ENCODE measurements around the gene PRPH.
"Not testable (repeated sequence)": the region's sequence is repeated elsewhere in the genome, so short reads cannot be mapped to it uniquely, and the experiment has no call there.

The PRPH gene

DNA sequence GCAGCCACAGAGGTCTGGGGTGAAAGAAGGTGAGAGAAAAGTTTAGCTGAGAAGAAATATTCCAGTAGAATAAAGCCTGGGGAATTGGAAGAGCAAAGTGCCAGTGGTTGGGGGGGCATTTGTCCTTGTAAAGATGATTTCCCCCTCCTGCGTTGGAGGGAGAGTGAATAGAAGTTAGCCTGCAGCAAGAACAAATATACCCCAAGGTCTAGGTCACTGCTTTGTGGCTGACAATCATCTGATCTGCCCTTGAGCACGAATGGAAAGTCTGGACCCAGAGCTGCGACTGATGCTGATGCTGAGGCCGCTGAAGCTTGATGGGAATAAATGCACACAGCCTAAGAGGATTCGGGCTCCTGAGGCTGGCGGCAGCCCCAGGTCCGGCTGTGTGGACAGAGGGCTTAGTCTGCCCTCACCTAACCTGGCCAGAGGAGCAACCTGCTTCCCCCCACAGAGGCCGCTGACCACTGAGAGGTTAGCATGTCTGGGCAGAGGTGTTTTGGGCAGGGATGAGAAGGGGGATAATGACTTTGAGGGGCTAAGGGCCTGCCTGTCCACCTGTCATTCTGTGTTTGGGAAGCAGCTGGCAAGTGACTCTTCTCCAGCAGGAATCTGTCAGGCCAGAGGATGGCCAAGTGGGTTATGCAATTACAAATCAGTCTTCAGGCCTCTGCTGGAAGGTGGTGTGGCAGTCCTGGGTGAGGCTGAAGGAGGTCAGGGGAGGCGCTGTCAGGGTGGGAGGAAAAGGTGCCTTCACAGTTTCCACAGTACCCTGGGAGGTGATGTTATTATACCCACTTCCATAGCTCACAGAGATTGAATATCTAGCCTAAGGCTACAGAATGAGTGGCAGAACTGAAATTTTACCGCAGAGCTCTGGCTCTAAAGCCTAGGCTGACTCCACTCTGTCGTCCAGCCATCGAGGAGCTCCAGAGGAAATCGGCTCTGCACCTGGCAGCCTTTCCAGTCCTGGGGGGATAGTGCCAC lies 18.4 kb upstream of the PRPH start:
- no peak for DNase-seq (ENCODE audit: low read depth in 2 of 2)

DNA sequence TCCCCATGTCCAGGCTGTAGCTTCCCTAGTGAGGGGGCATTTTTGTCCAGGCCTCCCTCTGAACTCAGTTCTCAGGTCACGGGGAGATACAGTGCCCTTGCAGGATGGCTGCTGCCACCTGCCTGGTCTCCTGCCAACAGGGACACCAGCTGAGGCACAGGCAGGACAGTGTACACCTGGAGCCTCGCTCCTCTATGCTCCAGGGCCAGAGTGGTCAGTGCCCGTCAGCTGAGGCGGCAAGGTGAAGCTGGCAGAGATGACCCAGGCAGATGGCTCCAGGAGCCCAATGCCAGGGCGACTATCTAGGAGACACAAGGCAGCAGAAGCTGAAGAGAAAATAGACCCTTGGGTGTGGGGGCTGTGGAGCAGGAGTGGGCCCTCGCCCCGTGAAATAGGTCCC lies 17.5 kb upstream of the PRPH start:
- no peak for DNase-seq (ENCODE audit: low read depth in 2 of 2)

DNA sequence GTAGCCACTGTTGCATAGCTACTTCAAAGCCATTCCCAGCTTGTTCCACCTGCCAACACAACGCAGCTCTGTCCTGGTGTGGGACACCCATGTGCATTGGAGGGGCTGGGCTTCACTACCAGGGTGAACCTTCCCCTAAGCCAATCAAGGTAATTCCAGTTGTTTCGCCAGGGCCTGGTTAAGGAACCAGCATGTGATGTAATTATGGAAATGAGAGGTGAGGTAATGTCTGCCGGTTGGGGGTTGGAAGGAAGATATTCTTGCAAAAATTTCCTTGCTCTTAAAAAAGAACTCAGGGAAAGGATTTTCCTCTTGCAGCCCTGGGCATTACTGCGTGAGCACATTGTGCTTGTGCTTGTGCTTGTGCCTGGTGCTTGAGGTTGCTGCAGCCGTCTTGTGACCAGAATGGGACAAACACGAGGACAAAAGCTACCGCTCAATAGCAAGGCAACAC lies 15.2 kb upstream of the PRPH start:
- no peak for DNase-seq (ENCODE audit: low read depth in 2 of 2)

DNA sequence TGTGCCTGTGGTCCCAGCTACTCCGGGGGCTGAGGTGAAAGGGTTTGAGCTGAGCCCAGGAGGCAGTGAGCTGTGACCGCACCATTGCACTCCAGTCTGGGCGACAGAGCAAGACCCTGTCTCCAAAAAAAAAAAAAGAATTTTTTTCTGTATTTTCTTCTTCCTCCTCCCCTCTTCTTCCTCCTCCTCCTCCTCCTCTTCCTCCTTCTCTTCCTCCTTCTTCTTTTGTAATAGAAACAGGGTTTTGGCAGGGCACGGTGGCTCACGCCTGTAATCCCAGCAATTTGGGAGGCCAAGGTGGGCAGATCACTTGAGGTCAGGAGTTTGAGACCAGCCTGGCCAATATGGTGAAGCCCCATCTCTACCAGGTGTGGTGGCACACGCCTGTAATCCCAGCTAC lies 14.4 kb upstream of the PRPH start:
- DNase-seq (ENCODE audit: low read depth in 2 of 2) = not testable (repeated sequence)

DNA sequence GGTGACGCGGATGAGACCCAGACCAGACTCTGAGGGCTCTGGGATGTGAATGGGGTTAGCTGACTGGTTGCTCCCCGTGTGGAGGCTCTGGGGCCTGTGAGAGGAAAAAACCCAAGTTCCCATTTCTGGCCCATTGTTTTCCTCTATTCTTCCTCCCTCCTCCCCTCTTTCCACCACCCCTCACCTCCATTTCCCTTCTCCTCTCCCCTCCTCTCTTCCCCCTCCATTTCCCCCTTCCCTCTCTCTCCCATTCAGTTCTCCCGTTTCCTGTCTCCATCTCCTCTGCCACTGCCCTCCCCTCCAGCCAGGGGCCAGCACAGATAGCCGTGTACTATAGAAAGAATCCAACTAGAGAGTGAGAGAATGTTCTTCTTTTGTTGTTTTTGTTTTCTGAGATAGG lies 12.6 kb upstream of the PRPH start:
- no peak for DNase-seq (ENCODE audit: low read depth in 2 of 2)

DNA sequence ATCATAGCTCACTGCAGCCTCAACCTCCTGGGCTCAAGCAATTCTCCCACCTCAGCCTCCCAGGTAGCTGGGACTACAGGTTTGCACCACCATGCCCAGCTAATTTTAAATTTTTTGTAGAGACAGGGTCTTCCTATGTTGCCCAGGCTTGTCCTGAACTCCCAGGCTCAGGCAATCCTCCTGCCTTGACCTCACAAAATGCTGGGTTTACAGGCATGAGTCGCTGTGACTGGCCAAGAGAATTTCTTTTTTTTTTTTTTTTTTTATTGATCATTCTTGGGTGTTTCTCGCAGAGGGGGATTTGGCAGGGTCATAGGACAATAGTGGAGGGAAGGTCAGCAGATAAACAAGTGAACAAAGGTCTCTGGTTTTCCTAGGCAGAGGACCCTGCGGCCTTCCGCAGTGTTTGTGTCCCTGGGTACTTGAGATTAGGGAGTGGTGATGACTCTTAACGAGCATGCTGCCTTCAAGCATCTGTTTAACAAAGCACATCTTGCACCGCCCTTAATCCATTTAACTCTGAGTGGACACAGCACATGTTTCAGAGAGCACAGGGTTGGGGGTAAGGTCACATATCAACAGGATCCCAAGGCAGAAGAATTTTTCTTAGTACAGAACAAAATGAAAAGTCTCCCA lies 12.1 kb upstream of the PRPH start:
- not testable (repeated sequence) for DNase-seq (ENCODE audit: low read depth in 2 of 2)

DNA sequence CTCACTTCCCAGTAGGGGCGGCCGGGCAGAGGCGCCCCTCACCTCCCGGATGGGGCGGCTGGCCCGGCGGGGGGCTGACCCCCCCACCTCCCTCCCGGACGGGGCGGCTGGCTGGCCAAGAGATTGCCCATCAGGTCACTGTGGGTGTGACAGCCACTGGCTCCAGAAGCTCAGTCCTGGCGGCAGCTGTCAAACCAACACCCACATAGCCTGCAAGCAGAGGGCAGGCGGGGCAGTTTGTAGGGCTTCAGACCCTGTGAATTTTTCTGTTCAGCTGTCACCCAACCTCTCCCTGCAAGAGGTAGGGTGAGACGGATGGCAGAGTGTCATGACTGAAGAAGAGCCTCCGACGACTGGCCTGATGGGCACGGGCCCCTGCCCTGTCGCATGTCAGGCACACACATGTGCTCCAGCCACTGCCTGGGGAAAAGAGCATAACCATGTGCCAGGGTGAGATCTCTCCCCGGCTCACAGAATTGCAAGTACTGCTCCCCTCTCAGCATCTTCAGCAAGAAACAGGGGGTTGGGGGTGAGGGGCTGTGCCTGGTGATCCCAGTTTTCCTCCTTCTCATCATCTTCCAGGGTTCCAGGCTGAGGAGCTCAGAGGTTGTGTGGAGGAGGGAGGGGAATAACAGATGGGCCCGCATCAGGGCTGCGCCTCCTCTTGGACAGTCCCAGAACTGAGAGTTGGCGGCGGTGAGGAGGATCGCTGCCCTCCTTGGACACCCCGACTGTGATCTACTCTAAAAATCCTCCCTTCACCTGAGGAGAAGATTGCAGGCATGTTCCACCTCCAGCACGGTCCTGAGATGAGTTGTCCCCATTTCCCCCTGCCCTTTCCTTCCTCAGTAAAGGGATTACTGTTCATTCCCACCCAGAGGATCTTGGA lies 11.2 kb upstream of the PRPH start:
- no peak for DNase-seq (ENCODE audit: low read depth in 2 of 2)

DNA sequence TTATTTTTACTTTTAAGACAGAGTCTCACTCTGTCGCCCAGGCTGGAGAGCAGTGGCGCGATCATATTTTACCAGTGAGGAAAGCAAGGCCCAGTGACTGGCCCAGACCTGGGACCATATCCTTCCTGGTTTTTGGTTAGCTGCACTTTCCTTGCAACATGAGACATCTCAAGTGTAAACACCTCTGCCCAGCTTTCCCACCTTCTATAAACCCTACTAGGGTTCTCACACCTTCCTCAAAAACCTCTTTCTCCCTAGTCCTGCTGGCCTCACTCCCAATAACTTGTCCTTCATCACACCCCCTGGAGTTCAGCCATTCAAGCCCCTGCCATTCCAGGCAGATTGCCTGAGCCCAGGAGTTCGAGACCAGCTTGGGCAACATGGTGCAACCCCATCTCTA lies 10.3 kb upstream of the PRPH start:
- no peak for DNase-seq (ENCODE audit: low read depth in 2 of 2)

DNA sequence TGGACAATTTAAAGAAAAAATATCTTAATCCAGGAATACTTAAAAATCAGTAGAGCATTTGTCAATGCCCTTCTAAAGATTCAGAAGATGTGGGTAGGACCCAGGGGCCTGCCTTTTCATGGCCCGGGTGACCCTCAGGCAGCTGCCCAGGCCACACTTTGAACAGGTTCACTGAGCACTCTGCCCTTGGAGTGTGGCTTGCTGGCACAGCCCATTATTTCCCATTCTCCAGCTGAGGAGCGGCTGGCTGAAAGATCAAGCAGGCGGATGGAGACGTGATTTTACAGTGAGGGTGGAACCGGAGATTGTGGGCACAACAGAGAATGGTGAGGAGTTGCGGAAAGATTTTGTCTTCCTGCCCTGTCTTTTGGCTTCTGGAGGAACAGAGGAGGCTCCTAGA lies 7.1 kb upstream of the PRPH start:
- DNase-seq (ENCODE audit: low read depth in 2 of 2) = no peak

DNA sequence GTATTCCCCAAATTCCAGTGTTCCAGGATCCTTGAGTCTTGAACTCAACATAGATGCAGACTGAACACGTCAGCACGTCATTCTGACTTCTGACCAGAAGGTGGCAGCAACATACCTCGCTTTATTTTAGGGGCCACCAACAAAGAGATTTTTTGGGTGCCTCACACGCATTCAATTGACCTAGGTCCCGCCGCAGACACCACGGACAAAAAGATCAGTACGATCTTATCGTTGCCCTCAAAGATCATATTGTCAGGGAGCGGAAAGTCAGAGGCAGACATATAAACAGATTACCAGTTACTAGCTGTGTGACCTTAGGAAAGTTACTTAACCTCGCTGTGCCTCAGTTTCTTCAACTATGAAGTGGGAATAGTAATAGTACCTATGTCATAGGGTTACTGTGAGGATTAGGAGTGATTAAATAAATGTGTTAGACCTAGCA lies 6.5 kb upstream of the PRPH start:
- peak; percentile 40 to 53 for DNase-seq (ENCODE audit: low read depth in 2 of 2)

DNA sequence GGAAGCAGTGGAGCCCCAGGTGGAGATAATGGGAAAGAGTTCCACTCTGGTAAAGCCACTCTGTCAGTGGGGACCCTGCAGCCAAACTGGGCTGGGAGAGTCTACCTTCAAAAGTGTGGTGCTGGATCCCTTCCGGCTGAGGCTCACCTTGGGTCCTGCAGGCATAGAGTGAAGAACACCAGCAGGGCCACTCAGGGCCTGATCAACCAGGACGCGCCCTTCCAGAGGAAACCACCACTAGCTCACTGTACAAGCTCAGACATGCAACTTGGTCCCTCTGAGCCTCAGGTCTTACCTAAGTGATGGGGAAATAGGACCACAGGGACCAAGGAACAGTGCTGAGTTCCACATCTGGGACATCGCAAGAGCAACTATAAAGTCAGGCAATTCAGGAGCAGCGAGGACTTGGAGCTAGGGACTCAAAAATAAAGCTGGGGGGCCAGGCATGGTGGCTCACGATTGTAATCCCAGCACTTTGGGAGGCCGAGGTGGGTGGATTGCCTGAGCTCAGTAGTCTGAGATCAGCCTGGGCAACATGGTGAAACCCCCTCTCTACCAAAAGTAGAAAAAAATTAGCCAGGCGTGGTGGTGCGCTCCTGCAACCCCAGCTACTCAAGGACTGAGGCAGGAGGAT lies 5.9 kb upstream of the PRPH start:
- no peak for DNase-seq (ENCODE audit: low read depth in 2 of 2)

DNA sequence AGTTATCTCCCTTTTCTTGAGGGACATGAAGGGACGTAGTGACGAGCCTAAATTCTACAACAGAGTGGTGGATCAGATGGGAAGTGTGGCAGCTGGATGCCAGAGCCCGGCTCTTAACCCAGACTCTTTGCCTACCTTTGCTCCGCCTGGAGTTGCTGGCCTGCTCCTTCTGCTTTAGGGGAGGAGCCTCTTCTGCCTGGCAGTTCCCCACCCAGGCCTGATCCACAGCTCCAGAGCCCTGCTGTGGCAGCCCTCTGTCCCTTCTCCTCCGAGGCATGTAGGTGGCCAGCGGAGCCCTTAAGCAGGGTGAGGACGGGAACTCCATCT lies 2.3 kb upstream of the PRPH start:
- DNase-seq (ENCODE audit: low read depth in 2 of 2) = no peak

DNA sequence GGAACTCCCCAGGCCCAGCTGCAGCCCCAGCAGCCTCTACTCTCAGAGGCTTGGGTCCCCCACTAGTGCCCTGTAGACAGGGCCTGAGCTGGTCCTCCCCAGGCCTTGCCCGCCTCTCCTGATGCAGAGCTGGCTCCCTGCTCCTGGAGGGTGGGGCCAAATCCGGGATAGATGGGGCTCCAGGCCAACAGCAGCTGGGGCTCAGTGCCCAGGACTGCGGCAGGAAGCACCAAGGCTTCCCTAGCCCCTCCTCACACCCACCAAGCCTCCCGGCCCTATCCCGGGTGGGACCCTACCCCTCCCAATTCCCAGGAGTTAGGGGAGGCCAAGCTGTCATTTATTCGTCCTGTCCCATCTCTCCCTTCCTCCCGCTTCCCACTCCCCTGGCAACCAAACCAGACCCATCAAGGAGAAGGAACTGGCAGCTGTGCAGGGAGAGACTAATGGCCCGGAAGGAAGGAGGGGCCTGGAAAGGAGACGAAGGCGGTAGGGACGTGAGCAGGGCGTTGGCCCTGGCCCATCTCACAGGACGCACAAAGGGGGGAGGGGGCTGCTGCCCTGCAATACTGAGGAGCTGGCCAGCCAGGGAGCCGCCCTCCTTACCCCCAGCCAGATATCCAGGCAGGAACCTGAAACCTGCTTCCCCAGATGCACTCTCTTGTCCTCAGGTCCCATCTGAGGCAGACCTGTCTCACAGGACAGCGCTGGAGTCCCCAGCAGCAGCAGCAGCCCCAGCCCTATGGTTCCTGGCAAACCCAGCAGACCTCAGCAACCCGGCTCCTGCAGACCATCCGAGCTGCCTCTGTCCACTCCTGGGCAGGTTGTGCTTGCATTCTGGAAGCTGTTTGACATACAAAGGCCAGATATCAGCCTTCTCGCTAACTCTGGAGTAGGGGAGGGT lies 1.6 kb upstream of the PRPH start:
- no peak for DNase-seq (ENCODE audit: low read depth in 2 of 2)

DNA sequence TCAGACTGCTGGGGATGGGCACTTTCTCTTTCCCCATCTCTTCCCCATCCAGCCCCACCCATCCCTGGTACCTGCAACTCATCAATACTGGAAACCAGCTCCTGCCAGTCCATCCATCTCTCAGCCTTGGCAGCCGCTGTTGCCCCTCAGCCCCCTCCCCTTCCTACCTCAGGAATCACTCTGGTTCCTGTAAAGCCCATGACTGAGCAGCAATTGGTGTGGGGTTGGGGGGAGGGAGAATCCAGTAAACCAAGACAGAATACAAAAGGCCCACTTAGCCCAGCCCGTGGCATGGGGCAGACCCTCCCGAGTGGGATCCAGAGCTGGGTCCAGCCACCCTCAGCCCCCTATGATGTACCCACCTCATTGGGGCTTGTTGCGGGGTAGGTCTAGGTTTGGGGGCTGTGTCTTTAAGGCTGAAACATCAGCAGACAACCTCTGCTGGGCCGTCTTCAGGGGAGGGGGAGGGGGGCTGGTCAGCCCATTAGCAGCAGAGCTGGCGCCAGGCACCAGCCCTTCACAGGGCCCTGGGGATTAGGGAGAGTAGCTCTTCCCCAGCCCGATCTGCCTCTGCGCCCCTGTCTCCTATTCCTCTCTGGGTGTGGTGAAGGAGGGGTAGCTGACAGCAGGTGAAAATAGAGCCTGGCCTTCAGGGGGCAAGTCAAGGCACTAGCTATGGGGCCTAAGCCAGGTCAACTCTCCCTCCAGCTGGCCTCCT lies 702 bp upstream of the PRPH start:
- no peak for DNase-seq (ENCODE audit: low read depth in 2 of 2)

DNA sequence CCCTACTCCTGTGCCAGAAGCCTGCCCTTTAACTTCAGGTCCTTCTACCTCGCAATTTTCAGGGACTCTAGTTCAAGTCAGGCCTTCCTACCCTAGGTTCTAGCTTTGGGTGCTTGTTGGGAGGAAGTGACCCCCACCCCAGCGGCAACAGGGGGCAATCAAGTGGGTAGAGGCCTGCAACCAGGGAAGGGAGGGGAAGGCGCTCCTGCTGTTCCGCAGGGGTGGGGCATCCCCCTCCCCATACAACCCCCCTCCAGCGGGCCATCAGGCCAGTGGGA lies 204 bp upstream of the PRPH start:
- DNase-seq (ENCODE audit: low read depth in 2 of 2) = no peak

DNA sequence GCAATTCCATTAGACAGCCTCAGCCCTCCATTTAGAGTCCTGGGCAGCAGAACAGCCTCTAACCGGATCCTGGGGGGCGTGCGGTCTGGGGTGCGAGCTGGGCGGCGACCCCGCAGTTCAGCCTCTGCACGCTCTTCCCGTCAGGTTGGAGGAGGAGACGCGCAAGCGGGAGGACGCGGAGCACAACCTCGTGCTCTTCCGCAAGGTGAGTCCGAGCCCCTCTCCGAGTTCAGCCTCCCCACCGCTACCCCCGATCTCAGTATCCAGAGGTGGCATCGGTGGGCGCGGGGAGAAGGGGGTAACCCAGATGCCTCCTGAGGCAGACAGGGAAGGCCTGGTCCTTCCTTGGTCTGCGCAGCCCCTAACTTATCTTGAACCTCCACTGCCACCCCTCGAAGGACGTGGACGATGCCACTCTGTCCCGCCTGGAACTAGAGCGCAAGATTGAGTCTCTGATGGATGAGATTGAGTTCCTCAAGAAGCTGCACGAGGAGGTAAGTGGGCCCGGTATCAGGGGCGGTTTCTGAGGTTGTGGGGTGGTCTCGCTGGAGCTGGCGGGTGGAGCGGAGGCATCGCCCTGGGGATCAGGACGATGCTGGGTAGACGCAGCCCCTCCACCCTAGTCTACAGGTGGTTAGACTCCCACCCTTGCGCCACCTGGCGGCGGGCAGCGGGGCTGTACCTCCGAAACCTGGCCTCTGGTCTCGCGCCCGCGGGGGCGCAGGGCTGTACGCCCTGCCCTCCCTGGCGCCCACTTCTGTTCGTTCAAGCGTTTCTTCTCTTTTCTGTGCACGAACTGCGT lies 1.3 kb downstream of the PRPH start:
- peak; percentile 30 to 36 for DNase-seq (ENCODE audit: low read depth in 2 of 2)

DNA sequence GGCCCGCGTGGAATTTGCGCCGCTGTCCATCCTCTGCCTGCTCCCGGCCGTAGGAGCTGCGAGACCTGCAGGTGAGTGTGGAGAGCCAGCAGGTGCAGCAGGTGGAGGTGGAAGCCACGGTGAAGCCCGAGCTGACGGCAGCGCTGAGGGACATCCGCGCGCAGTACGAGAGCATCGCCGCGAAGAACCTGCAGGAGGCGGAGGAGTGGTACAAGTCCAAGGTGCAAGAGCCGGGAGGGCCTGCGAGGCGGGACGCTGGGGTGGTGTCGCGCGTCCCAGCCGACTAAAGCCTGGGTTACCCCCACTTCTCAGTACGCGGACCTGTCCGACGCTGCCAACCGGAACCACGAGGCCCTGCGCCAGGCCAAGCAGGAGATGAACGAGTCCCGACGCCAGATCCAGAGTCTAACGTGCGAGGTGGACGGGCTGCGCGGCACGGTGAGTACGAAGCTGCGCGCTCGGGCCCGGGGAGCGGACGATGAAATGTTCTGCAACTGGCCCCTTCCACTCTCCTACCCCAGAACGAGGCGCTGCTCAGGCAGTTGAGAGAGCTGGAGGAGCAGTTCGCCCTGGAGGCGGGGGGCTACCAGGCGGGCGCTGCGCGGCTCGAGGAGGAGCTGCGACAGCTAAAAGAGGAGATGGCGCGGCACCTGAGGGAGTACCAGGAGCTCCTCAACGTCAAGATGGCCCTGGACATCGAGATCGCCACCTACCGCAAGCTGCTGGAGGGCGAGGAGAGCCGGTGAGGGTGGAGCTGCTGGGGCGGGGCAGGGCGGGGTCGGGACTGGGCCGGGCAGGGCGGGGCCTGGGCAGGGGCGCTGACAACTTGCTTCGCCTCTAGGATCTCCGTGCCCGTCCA lies 2.1 kb downstream of the PRPH start:
- DNase-seq (ENCODE audit: low read depth in 2 of 2) = no peak

DNA sequence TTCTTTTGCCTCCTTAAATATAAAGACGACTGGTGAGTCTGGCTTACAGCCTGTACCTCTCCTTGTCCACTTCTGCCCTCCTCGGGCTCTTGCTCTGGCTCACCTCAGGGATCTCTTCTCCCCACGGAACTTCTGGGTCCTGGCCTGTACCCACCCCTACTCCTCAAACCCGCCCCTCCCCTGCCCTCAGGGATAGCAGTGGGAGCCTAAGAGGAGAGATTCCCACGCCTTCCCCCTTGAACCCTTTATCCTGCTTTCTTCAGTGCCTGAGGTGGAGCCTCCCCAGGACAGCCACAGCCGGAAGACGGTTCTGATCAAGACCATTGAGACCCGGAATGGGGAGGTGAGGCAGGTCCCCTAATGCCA lies 2.7 kb downstream of the PRPH start:
- no peak for DNase-seq (ENCODE audit: low read depth in 2 of 2)

DNA sequence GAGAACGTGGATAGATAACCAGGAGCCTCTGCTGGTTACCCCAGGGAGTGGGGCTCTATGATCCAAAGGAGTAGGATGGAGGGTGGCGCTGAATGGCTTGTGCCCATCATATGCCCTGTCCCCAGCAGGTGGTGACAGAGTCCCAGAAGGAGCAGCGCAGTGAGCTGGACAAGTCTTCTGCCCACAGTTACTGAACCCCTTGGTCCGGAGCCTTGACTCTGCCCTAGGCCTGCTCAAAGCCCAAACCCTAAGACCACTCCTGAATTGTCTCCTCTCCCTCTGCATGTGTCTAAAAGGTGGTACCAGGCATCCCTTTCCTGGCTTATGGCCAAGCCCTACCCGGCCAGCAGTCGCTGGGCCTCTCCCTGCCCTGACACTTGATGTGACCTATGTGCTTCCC lies 3.2 kb downstream of the PRPH start:
- DNase-seq (ENCODE audit: low read depth in 2 of 2) = no peak
